Trophoblast cell (in vitro differentiated cells and primary cell): Measurements from ENCODE around the gene PSMD12.
A peak's percentile ranks its signal among the peaks of the same experiment; 100 is the strongest.
"Not testable (repeated sequence)": the region's sequence is repeated elsewhere in the genome, so short reads cannot be mapped to it uniquely, and the experiment has no call there.

Experiments used
- DNase-seq, 2 donors: peaks; one replicate each; pipeline ENCODE4 v3.0.0-alpha.2; 2016
- H2AFZ ChIP-seq: 2 replicates; pipeline ENCODE4 v1.6.1; 2013; ENCODE audit warnings: low read length, moderate library complexity, mild to moderate bottlenecking; ENCODE audit not compliant: insufficient read depth, poor library complexity
- H2AK5ac ChIP-seq: 2 replicates; pipeline ENCODE4 v1.6.1; 2013; ENCODE audit warnings: mild to moderate bottlenecking, low read length
- H2BK120ac ChIP-seq: 2 replicates; pipeline ENCODE4 v1.6.1; 2013; ENCODE audit warnings: low read length, mild to moderate bottlenecking, moderate library complexity; ENCODE audit not compliant: insufficient read depth, poor library complexity
- H2BK12ac ChIP-seq: 2 replicates; pipeline ENCODE4 v1.6.1; 2013; ENCODE audit warnings: mild to moderate bottlenecking, low read length, moderate library complexity
- H2BK5ac ChIP-seq: 2 replicates; pipeline ENCODE4 v1.6.1; 2013; ENCODE audit warnings: low read length, low read depth, moderate library complexity, mild to moderate bottlenecking; ENCODE audit not compliant: poor library complexity
- H3K14ac ChIP-seq: 2 replicates; pipeline ENCODE4 v1.6.1; 2013; ENCODE audit warnings: mild to moderate bottlenecking, low read length
- H3K18ac ChIP-seq: 2 replicates; pipeline ENCODE4 v1.6.1; 2013; ENCODE audit warnings: mild to moderate bottlenecking, low read length
- H3K23ac ChIP-seq: 2 replicates; pipeline ENCODE4 v1.6.1; 2013; ENCODE audit warnings: low read length
- H3K27ac ChIP-seq: 2 replicates; pipeline ENCODE4 v1.5.1; 2013; ENCODE audit warnings: low read depth, mild to moderate bottlenecking, inconsistent platforms, low read length, moderate library complexity
- H3K27me3 ChIP-seq: 2 replicates; pipeline ENCODE4 v1.6.1; 2013; ENCODE audit warnings: inconsistent platforms, mild to moderate bottlenecking, low read length, moderate library complexity; ENCODE audit not compliant: insufficient read depth
- H3K36me3 ChIP-seq, 2 experiments: 1 replicate in 1 of 2; 2 replicates in 1 of 2; pipeline ENCODE4 v1.6.1; 2013; ENCODE audit warnings: low read length in 2 of 2, mild to moderate bottlenecking in 2 of 2, moderate library complexity in 1 of 2; ENCODE audit not compliant: insufficient read depth in 2 of 2, control insufficient read depth in 1 of 2
- H3K4ac ChIP-seq: 2 replicates; pipeline ENCODE4 v1.6.1; 2013; ENCODE audit warnings: low read depth, mild to moderate bottlenecking, low read length, moderate library complexity
- H3K4me1 ChIP-seq, 2 experiments: 1 replicate in 1 of 2; 2 replicates in 1 of 2; pipeline ENCODE4 v1.6.1; 2013; ENCODE audit warnings: low read length in 2 of 2, mild to moderate bottlenecking in 2 of 2, moderate library complexity in 1 of 2; ENCODE audit not compliant: insufficient read depth in 2 of 2, control insufficient read depth in 1 of 2
- H3K4me2 ChIP-seq: 2 replicates; pipeline ENCODE4 v1.6.1; 2013; ENCODE audit warnings: inconsistent platforms, mild to moderate bottlenecking, low read length, moderate library complexity
- H3K4me3 ChIP-seq: 2 replicates; pipeline ENCODE4 v1.5.1; 2013; ENCODE audit warnings: mild to moderate bottlenecking, low read depth, low read length, inconsistent platforms
- H3K79me1 ChIP-seq: one replicate; pipeline ENCODE4 v1.6.1; 2013; ENCODE audit warnings: low read length
- H3K79me2 ChIP-seq: 2 replicates; pipeline ENCODE4 v1.6.1; 2013; ENCODE audit warnings: low read length, mild to moderate bottlenecking; ENCODE audit not compliant: control insufficient read depth, insufficient read depth, poor library complexity
- H3K9ac ChIP-seq: 2 replicates; pipeline ENCODE4 v1.6.1; 2013; ENCODE audit warnings: mild to moderate bottlenecking, low read length
- H3K9me3 ChIP-seq: 2 replicates; pipeline ENCODE4 v1.6.1; 2013; ENCODE audit warnings: low read depth, mild to moderate bottlenecking, control low read depth, inconsistent platforms, low read length; ENCODE audit not compliant: insufficient read depth
- H4K12ac ChIP-seq: 2 replicates; pipeline ENCODE4 v1.6.1; 2013; ENCODE audit warnings: low read depth, mild to moderate bottlenecking, low read length, moderate library complexity
- H4K8ac ChIP-seq: 2 replicates; pipeline ENCODE4 v1.6.1; 2013; ENCODE audit warnings: low read depth, mild to moderate bottlenecking, low read length, moderate library complexity
- H4K91ac ChIP-seq: one replicate; pipeline ENCODE4 v1.6.1; 2013; ENCODE audit warnings: low read depth, mild to moderate bottlenecking, low read length, moderate library complexity
- WGBS: extraction: QIAGEN DNeasy Blood & Tissue Kit; methylation state at CpG from one replicate; pipeline ENCODE4 v1.1.7; 2013; ENCODE audit warnings: missing lambda C conversion rate; ENCODE audit not compliant: insufficient read length, insufficient coverage; ENCODE audit errors: extremely low coverage; 5-methylcytosine and 5-hydroxymethylcytosine counted together

PSMD12 gene

GRCh38 chr17:67388536-67388935, 22.2 kb upstream of the PSMD12 start:
- not testable (repeated sequence) for H3K4me3 ChIP-seq, H3K4me2 ChIP-seq, H3K79me2 ChIP-seq, H3K27ac ChIP-seq, H3K14ac ChIP-seq, H3K9ac ChIP-seq, H3K79me1 ChIP-seq, H2AK5ac ChIP-seq, H4K91ac ChIP-seq, H2BK5ac ChIP-seq, H2AFZ ChIP-seq, H4K8ac ChIP-seq, H3K27me3 ChIP-seq, H4K12ac ChIP-seq, H3K4me1 ChIP-seq, H2BK120ac ChIP-seq, H3K9me3 ChIP-seq, H2BK12ac ChIP-seq, H3K4ac ChIP-seq, DNase-seq, H3K18ac ChIP-seq, H3K23ac ChIP-seq, H3K36me3 ChIP-seq
- no CpG with 5 or more reads among the region's 10 CpGs for WGBS

- Histone ChIP-seq H3K9me3 (no peaks in the 10 kb centered on the region), H3K36me3 (peaks cover 0 to 3% of the 10 kb centered on the region in 2 experiments), H3K27ac (no peak overlapping the region), H3K4ac (no peak overlapping the region), H4K91ac (no peak overlapping the region), H3K4me1 (no peaks in the 10 kb centered on the region), H3K9ac (no peak overlapping the region), H3K27me3 (no peaks in the 10 kb centered on the region), H3K4me3 (no peak overlapping the region), H3K23ac (no peak overlapping the region), H2BK5ac (no peak overlapping the region), H3K4me2 (no peak overlapping the region), H3K18ac (no peak overlapping the region), H2AK5ac (no peak overlapping the region), H3K79me1 (no peaks in the 10 kb centered on the region), H2BK120ac (no peak overlapping the region), H3K14ac (no peak overlapping the region), H2AFZ (no peak overlapping the region), H4K12ac (no peak overlapping the region), H2BK12ac (no peak overlapping the region), H3K79me2 (no peaks in the 10 kb centered on the region), H4K8ac (no peak overlapping the region)
- no CpG with 5 or more reads among the region's 16 CpGs for WGBS
- peak; percentile 66 to 87 for DNase-seq
These were observed 20.7 kb upstream of the PSMD12 start for GRCh38 chr17:67386965-67387551.

- WGBS = no CpG with 5 or more reads among the region's 20 CpGs
- H3K27ac ChIP-seq = no peak overlapping the region
- no peak overlapping the region for H4K91ac ChIP-seq
- H3K4me1 ChIP-seq = no peaks in the 10 kb centered on the region
- H2BK120ac ChIP-seq = no peak overlapping the region
- no peaks in the 10 kb centered on the region for H3K79me2 ChIP-seq
- H2AFZ ChIP-seq = no peak overlapping the region
- H3K9me3 ChIP-seq = no peaks in the 10 kb centered on the region
- H3K4ac ChIP-seq = no peak overlapping the region
- no peak overlapping the region for H3K18ac ChIP-seq
- no peak overlapping the region for H3K4me2 ChIP-seq
- DNase-seq = no peak
- no peak overlapping the region for H2BK12ac ChIP-seq
- no peak overlapping the region for H3K4me3 ChIP-seq
- no peak overlapping the region for H4K12ac ChIP-seq
- no peak overlapping the region for H3K14ac ChIP-seq
- no peak overlapping the region for H3K23ac ChIP-seq
- H4K8ac ChIP-seq = no peak overlapping the region
- H3K36me3 ChIP-seq = peaks cover 0 to 3% of the 10 kb centered on the region in 2 experiments
- no peaks in the 10 kb centered on the region for H3K79me1 ChIP-seq
- no peak overlapping the region for H2AK5ac ChIP-seq
- no peak overlapping the region for H2BK5ac ChIP-seq
- H3K9ac ChIP-seq = no peak overlapping the region
- H3K27me3 ChIP-seq = no peaks in the 10 kb centered on the region
These were observed 19.0 kb upstream of the PSMD12 start for GRCh38 chr17:67385122-67385988.

GRCh38 chr17:67381929-67382257, 15.5 kb upstream of the PSMD12 start:
- Histone ChIP-seq H3K27me3 (no peaks in the 10 kb centered on the region), H4K8ac (no peak overlapping the region), H4K91ac (no peak overlapping the region), H2AFZ (no peak overlapping the region), H3K14ac (no peak overlapping the region), H3K4me3 (no peak overlapping the region), H3K4me2 (no peak overlapping the region), H2BK12ac (no peak overlapping the region), H3K4me1 (peaks cover 5 to 6% of the 10 kb centered on the region in 2 experiments), H3K4ac (no peak overlapping the region), H3K18ac (no peak overlapping the region), H3K79me2 (peaks cover 6% of the 10 kb centered on the region), H3K36me3 (peaks cover 0 to 3% of the 10 kb centered on the region in 2 experiments), H3K9me3 (no peaks in the 10 kb centered on the region), H3K23ac (no peak overlapping the region), H3K27ac (no peak overlapping the region), H2AK5ac (no peak overlapping the region), H4K12ac (no peak overlapping the region), H2BK120ac (no peak overlapping the region), H3K79me1 (peaks cover 13% of the 10 kb centered on the region), H2BK5ac (no peak overlapping the region), H3K9ac (no peak overlapping the region)
- no CpG with 5 or more reads among the region's 1 CpG for WGBS
- no peak for DNase-seq
